AG04450 (cell line): ENCODE measurements around the gene DSCAML1. TPM values are rescaled to one million over a fixed set of nuclear protein-coding genes. Genes with fewer than 3 reads are reported as not detected.

ENCODE experiments used
- CTCF ChIA-PET: fragments of 300-600, 350-600 bp; formaldehyde crosslinking; extraction: SDS; loops from one replicate; lab custom pipeline; 2022; ENCODE audit warnings: antibody characterized with exemption, inconsistent platforms; lab: Charles Lee
- POLR2A ChIA-PET: fragments of 350-600 bp; formaldehyde crosslinking; extraction: SDS; loops from one replicate; lab custom pipeline; 2021; ENCODE audit warnings: antibody characterized with exemption, inconsistent platforms; lab: Yijun Ruan, JAX
- DNase-seq: peaks from one replicate; pipeline ENCODE4 v3.0.0-alpha.2; 2011; ENCODE audit warnings: low read depth, low spot score
- H3K27ac ChIP-seq: one replicate; pipeline ENCODE4 v1.5.1; 2012; ENCODE audit warnings: low read depth, low read length, control low read depth
- H3K27me3 ChIP-seq: one replicate; pipeline ENCODE4 v1.6.0; 2012; ENCODE audit warnings: low read length; ENCODE audit not compliant: control insufficient read depth, insufficient read depth
- H3K4me3 ChIP-seq: 2 replicates; pipeline ENCODE4 v1.5.1; 2011; ENCODE audit warnings: mild to moderate bottlenecking, low read depth, low read length, control low read depth
- H3K9me3 ChIP-seq: 2 replicates; pipeline ENCODE4 v1.5.1; 2012; ENCODE audit warnings: low read length; ENCODE audit not compliant: control insufficient read depth, insufficient read depth
- polyA plus RNA-seq: library from polyadenylated mRNA; depleted of rRNA; stranded (reverse); fragments of >200 nt; gene quantifications from 2 replicates; pipeline ENCODE4 v1.2.3, GENCODE V29; 2011
- TF ChIP-seq, protein P1 (sequence below): IDR thresholded peaks from 2 replicates; pipeline ENCODE4 v1.5.1; 2011; ENCODE audit warnings: low read depth, low read length, control low read depth, inconsistent platforms

Gene DSCAML1
- polyA plus RNA-seq, 1 experiment, result not detected

GRCh38 chr11:117572129-117572528 is 224.9 kb downstream of the DSCAML1 start:
- POLR2A ChIA-PET, result no interaction called here
- Histone ChIP-seq H3K4me3 (no peak overlapping the region), H3K27me3 (no peaks in the 10 kb centered on the region), H3K9me3 (no peaks in the 10 kb centered on the region), H3K27ac (no peak overlapping the region)
- no peak for DNase-seq
- TF ChIP-seq, protein P1, sequence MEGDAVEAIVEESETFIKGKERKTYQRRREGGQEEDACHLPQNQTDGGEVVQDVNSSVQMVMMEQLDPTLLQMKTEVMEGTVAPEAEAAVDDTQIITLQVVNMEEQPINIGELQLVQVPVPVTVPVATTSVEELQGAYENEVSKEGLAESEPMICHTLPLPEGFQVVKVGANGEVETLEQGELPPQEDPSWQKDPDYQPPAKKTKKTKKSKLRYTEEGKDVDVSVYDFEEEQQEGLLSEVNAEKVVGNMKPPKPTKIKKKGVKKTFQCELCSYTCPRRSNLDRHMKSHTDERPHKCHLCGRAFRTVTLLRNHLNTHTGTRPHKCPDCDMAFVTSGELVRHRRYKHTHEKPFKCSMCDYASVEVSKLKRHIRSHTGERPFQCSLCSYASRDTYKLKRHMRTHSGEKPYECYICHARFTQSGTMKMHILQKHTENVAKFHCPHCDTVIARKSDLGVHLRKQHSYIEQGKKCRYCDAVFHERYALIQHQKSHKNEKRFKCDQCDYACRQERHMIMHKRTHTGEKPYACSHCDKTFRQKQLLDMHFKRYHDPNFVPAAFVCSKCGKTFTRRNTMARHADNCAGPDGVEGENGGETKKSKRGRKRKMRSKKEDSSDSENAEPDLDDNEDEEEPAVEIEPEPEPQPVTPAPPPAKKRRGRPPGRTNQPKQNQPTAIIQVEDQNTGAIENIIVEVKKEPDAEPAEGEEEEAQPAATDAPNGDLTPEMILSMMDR, result no peak
- CTCF ChIA-PET, result no interaction called here

GRCh38 chr11:117570701-117571100 is 226.3 kb downstream of the DSCAML1 start:
- CTCF ChIA-PET, result no interaction called here
- POLR2A ChIA-PET, result no interaction called here
- H3K4me3 ChIP-seq, result no peak overlapping the region
- no peak overlapping the region for H3K27ac ChIP-seq
- DNase-seq, result no peak
- no peaks in the 10 kb centered on the region for H3K27me3 ChIP-seq
- TF ChIP-seq, protein P1, result no peak
- H3K9me3 ChIP-seq, result no peaks in the 10 kb centered on the region

DNA sequence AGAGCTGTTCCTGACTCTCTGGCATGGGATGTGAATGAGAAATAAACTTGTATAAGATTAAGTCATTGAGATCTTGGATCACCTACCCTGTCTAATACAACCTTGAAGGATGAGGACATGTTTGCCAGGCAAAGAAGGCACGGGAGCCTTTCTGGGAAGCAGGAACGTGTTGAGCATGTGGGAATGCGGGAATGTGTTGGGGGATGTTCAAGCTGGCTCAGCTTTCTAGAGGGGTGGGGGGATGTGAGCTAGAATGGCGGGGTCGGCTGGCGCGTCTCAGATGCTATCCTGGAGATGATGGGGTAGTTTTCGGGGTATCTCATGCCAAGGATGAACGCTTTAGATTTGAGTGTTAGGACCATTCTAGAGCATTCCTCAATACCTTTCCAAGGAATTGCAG is 227.1 kb downstream of the DSCAML1 start:
- Histone ChIP-seq H3K27ac (no peak overlapping the region), H3K27me3 (peaks cover 3% of the 10 kb centered on the region), H3K9me3 (no peaks in the 10 kb centered on the region), H3K4me3 (no peak overlapping the region)
- no peak for DNase-seq
- POLR2A ChIA-PET, result no interaction called here
- TF ChIP-seq, protein P1, result no peak
- CTCF ChIA-PET, result no interaction called here

GRCh38 chr11:117565709-117566108 is 231.3 kb downstream of the DSCAML1 start:
- Histone ChIP-seq H3K27ac (no peak overlapping the region), H3K27me3 (peaks cover 3% of the 10 kb centered on the region), H3K4me3 (no peak overlapping the region), H3K9me3 (no peaks in the 10 kb centered on the region)
- CTCF ChIA-PET, result interaction anchor here (0.6 to 1.4 kb wide), 3 partner anchors 122 to 146 kb away, joined by 3 to 5 read pairs (median 5); no protein-coding TSS in a partner anchor
- POLR2A ChIA-PET, result no interaction called here
- TF ChIP-seq, protein P1, result no peak
- DNase-seq, result no peak

GRCh38 chr11:117564321-117564720 is 232.7 kb downstream of the DSCAML1 start:
- no peak overlapping the region for H3K27ac ChIP-seq

More at GRCh38 chr11:117564321-117564720, 232.7 kb downstream of the DSCAML1 start:
- no peak for DNase-seq
- ChIA-PET POLR2A (no interaction called here), CTCF (no interaction called here)
- no peak overlapping the region for H3K4me3 ChIP-seq
- TF ChIP-seq, protein P1, result no peak
- peaks cover 3% of the 10 kb centered on the region for H3K27me3 ChIP-seq
- H3K9me3 ChIP-seq, result no peaks in the 10 kb centered on the region
